NCI-H526 treated with DMSO at 0.1 percent for 48 hours (cell line): ENCODE measurements around the gene SULT1A2.
"Not testable (repeated sequence)": the region's sequence is repeated elsewhere in the genome, so short reads cannot be mapped to it uniquely, and the experiment has no call there.

ENCODE experiments used
- DNase-seq: peaks from one replicate; lab custom pipeline; 2025; lab: John Stamatoyannopoulos, UW

SULT1A2 gene

GRCh38 chr16:28558456-28558855, 38.4 kb downstream of the SULT1A2 start:
- no peak for DNase-seq

GRCh38 chr16:28556914-28557320, 39.9 kb downstream of the SULT1A2 start:
- no peak for DNase-seq

GRCh38 chr16:28555561-28555960, 41.3 kb downstream of the SULT1A2 start:
- DNase-seq: no peak

- DNase-seq: no peak
These were observed 42.0 kb downstream of the SULT1A2 start for GRCh38 chr16:28554634-28555423.

- peak; percentile 81 for DNase-seq
These were observed 42.8 kb downstream of the SULT1A2 start, which contains the start of gene SGF29 for GRCh38 chr16:28553776-28554633. SGF29 (plus strand) TSS chr16:28553920; CDS start chr16:28581070, 27,150 bp downstream.

GRCh38 chr16:28549301-28549899, 47.5 kb downstream of the SULT1A2 start:
- DNase-seq: peak; percentile 27

- no peak for DNase-seq
These were observed 48.5 kb downstream of the SULT1A2 start for GRCh38 chr16:28548306-28548802.

GRCh38 chr16:28546626-28547025, 50.2 kb downstream of the SULT1A2 start:
- no peak for DNase-seq

GRCh38 chr16:28545964-28546363, 50.9 kb downstream of the SULT1A2 start:
- DNase-seq: not testable (repeated sequence)

- no peak for DNase-seq
These were observed 51.9 kb downstream of the SULT1A2 start for GRCh38 chr16:28544998-28545397.

- no peak for DNase-seq
These were observed 53.8 kb downstream of the SULT1A2 start for GRCh38 chr16:28543072-28543471.

GRCh38 chr16:28542646-28543045, 54.2 kb downstream of the SULT1A2 start:
- no peak for DNase-seq
